AG09309 (cell line): ENCODE results near the gene ALOX5AP.

Experiments
- DNase-seq: peaks from one replicate; pipeline ENCODE4 v3.0.0-alpha.2; 2010; ENCODE audit warnings: low read depth
- H3K4me3 ChIP-seq: 2 replicates; pipeline ENCODE4 v1.5.1; 2011; ENCODE audit warnings: mild to moderate bottlenecking, low read depth, low read length, moderate library complexity; ENCODE audit not compliant: control insufficient read depth
- TF ChIP-seq, protein P1 (sequence below): IDR thresholded peaks from 2 replicates; pipeline ENCODE4 v1.5.1; 2011; ENCODE audit warnings: mild to moderate bottlenecking, low read depth, low read length, inconsistent platforms; ENCODE audit not compliant: insufficient read depth, control insufficient read depth; ENCODE audit errors: missing control alignments

The ALOX5AP gene

DNA sequence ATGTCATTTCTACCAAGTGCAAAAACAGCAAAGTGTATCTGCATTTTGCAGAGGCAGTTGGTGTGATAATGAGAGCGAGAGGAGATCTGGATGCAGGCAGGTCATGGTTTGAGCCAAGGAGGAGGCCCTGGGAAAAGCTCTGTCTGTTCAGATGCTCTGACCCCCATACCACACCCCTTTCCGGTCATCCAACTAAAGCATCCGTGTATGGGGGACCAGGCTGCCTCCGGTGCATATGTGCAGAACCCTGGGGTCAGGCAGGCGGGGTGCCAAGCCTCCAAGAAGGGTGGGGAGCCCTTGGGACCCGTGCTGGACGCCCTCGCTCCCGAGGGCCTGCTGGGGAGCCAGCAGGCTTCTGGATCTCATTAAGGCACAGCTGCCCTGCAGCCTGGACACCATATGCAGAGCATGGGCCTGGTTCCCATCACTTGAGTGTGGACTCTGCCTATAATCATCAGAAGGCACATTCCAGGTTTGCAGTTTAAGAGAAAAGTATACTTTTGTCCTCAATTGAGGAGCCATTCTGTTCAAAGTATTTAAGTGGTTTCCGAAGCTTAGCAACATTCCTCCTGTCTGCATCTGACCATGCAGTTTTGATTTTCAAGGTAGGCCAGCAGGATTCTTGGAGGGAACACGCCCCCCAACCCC is 56.1 kb downstream of the ALOX5AP start:
- TF ChIP-seq, protein P1, sequence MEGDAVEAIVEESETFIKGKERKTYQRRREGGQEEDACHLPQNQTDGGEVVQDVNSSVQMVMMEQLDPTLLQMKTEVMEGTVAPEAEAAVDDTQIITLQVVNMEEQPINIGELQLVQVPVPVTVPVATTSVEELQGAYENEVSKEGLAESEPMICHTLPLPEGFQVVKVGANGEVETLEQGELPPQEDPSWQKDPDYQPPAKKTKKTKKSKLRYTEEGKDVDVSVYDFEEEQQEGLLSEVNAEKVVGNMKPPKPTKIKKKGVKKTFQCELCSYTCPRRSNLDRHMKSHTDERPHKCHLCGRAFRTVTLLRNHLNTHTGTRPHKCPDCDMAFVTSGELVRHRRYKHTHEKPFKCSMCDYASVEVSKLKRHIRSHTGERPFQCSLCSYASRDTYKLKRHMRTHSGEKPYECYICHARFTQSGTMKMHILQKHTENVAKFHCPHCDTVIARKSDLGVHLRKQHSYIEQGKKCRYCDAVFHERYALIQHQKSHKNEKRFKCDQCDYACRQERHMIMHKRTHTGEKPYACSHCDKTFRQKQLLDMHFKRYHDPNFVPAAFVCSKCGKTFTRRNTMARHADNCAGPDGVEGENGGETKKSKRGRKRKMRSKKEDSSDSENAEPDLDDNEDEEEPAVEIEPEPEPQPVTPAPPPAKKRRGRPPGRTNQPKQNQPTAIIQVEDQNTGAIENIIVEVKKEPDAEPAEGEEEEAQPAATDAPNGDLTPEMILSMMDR, result no peak
- peak; percentile 25 for DNase-seq
- no peak overlapping the region for H3K4me3 ChIP-seq

DNA sequence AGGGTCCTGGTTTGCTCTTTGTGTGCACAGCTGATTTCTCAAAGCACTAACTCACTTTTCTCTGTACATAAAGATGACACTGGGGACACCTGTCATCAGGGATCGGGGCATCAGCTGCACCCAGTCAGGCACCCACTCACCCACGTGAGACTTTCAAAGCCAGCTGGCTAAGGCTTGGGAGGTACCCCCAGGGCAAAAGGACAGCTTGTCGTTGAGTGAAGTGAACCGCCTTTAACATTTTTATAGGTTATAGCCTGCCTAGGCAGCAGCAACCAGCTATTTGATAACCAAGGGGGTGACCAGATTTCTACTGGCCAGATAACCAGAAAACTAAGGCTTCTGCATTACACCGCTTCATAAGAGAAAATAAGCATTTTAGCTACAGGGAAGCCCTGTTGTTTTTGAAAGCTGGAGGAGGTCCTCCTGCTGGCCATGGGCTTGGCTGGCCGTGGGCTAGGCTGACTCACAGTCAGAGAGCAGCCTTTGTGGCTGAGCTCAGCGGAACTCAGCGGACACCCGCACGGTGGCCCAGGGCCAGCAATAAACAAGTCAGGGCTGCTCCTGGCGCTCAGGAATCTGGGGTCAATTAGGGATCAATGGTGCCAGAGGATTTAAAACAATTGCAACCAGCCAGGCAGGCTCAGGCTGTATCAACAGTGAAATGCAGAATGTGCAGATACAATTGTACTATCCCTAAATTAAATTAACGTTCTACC is 57.1 kb downstream of the ALOX5AP start:
- TF ChIP-seq, protein P1, result peak; percentile 71
- no peak overlapping the region for H3K4me3 ChIP-seq
- peak; percentile 85 for DNase-seq

DNA sequence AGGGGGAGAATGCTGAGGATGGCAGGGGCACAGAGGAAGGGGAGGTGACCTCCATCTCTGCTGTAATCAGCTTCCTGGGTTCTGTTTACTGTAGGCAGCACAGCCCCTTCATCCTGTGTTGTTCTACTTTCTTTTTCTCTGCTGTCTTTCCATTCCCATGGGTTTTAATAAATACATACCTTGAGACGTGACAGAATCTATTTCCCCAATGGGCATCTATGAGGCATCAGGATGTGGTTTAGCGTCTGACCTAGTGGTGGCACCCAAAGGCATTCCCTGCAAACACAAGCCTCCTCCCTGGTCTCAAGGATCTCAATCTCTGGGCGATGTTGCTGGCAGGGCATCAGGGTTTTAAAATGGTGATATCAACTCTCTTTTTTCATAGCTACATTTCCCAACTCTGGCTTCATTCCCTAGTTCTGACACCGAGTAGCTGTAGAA is 60.8 kb downstream of the ALOX5AP start:
- DNase-seq, result peak; percentile 48
- TF ChIP-seq, protein P1, result no peak
- H3K4me3 ChIP-seq, result no peak overlapping the region

DNA sequence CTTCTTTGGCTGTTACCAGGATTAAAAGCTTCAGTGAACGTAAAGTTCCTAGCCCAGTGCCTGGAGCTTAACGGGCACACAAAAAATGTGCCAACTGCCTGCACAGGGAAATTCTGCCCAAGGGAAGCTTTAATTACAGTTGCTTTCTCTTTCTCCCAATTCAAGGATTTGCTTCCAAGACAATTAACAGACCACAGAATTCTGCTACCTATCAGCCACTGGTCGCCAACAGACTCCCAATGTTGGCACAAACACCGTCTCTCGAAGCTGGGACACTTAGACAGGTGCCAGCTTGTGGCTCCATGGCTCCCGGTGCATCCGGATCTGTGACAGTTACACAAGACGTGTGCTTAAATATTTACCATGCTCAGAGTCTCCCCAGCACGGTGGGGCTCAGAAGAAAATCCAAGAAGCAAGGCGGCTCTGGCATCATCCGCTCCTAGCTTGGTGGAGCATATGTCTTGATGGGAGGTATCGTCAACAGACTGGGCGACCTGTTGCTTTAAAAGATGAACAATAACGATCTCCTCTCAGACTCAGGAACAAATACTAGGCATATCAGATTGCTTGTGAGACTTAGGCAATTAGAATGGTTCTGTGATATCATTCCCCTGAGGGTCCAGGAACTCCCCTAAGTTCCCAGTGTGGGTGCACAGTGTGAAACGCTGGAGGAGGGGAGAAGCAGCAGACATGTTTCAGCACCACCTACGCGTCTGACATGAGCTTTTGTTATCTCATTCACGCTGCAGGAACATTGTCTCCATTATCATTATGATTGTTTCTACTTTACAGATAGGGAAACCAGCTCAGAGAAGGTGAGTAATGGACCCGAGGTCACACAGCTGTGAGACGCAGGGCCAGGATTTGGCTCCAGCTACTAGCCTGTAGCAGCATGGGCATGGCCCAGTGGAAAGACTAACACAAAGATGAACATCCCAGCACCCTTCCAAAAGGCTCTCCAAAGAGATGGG is 61.6 kb downstream of the ALOX5AP start:
- DNase-seq, result no peak

DNA sequence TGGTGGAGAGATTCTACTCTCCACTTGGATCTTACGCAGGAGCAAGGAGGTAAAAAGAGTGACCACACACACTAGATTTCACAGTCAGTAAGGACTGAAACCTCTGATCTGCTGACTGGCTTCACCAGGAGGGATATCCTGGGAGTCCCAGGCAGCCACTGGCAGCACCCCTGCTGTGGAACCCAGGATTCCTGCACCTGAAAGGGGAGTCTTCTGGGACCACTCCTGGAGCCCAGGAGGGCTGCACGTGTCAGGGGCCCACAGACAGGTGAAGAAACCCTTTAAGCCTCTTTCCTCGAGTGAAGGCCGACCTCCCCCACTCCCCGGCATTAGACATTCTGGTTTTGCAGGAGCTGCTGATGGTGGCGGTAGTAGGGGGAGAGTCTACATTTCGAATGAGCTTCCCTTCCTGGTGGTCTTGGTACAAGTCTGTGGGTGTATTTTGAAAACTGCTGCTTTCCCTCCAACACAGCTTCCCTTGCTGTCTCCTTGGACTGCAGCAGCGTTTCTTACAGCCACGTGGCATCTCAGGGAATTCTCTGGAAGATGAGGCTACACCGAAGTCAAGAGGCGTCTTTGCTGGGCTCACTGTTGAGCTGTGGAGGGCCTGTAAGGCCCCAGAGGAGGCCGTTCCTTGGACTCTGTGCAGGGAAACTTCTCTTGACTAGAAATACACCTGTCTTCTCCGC is 62.6 kb downstream of the ALOX5AP start:
- DNase-seq, result no peak
- TF ChIP-seq, protein P1, result no peak

More for the DNA sequence above, 61.6 kb downstream of the ALOX5AP start:
- TF ChIP-seq, protein P1, result no peak
- no peak overlapping the region for H3K4me3 ChIP-seq

More for the DNA sequence above, 62.6 kb downstream of the ALOX5AP start:
- H3K4me3 ChIP-seq, result no peak overlapping the region
